ENCODE results near the gene SASH1. TPM values are rescaled to one million over a fixed set of nuclear protein-coding genes. Genes with fewer than 3 reads are reported as not detected.

SASH1 gene
- total RNA-seq, 5 donors from 2014 or later (not counting 1 experiment from before 2014, with no cell fraction given), result 0.26 to 5.5 (median 0.95) TPM

DNA sequence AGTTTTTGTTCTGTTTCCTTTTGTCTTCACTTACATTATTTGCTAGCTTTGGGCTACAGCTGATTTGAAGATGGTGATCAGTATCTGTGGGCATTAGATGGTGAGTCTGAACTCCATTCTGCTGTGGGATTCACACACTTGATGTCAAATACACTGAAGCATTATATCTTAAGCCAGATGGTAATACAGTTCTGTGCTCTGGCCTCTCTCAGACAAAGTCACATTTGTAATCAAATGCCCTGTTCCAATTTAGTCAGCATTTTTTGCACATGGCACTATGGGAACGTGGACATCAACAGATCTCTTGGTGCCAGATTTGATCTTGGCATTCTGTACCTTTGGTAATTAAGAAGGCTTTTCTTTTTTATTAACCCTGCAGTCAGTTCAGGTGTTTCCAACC is 56.0 kb downstream of the SASH1 start:
- Histone ChIP-seq H3K27ac (ENCODE audit: low read length) (no peak overlapping the region), H3K4me1 (ENCODE audit: control insufficient read depth in 1 of 2, extremely low read depth in 1 of 2, insufficient read depth in 2 of 2, low read length in 2 of 2) (no peaks in the 10 kb centered on the region), H3K27me3 (replicated peaks in 1 of 2; ENCODE audit: control insufficient read depth in 2 of 2, extremely low read depth in 1 of 2, insufficient read depth in 2 of 2, low read length in 1 of 2) (peaks cover 0 to 10% of the 10 kb centered on the region in 2 experiments), H3K4me3 (ENCODE audit: control insufficient read depth in 1 of 2, extremely low read depth in 1 of 2, low read length in 1 of 2) (no peak overlapping the region), H3K36me3 (ENCODE audit: control insufficient read depth in 2 of 2, extremely low read depth in 1 of 2, insufficient read depth in 1 of 2, low read length in 1 of 2) (no peaks in the 10 kb centered on the region), H3K9me3 (no peaks in the 10 kb centered on the region)
- Mint-ChIP-seq H3K27ac (no peak overlapping the region), H3K9me3 (no peaks in the 10 kb centered on the region), H3K4me3 (no peak overlapping the region), H3K27me3 (peaks cover 7 to 13% of the 10 kb centered on the region in 2 donors), H3K36me3 (no peaks in the 10 kb centered on the region), H3K4me1 (no peaks in the 10 kb centered on the region)
- no CpG with 5 or more reads among the region's 1 CpG for WGBS (ENCODE audit: insufficient coverage)
- POLR2A ChIA-PET, result interaction anchor here in 1 of 2 donors (0.6 kb wide), 1 partner anchor 711 kb away, joined by 3 read pairs; no protein-coding TSS in a partner anchor
- ATAC-seq (replicated peaks in 1 of 4), result no peak
- CTCF ChIA-PET, result interaction anchor here (0.6 kb wide), 2 partner anchors 17 to 1780 kb away, joined by 3 to 9 read pairs; no protein-coding TSS in a partner anchor
- DNase-seq, result no peak

DNA sequence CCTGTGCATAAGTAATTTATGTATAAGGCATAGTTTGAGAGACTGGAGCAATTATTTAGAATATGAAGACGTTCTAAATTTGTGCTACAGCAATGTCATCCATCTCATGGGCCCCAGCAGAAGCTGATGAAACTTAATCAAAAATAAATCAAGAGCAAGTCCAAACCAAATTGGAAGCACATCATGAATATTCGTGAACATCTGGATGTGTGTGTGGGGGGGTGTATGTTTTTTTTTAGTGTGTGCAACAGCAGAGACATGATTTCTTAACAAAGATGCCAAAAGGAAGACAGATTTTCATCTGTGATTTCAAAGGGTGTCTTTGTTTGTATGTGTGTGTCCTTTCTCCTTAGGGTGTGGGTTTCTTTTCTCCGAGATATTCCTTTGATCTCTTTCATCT is 58.9 kb downstream of the SASH1 start:
- CTCF ChIA-PET, result no interaction called here
- Mint-ChIP-seq H3K4me1 (no peaks in the 10 kb centered on the region), H3K27ac (no peak overlapping the region), H3K27me3 (peaks cover 8 to 20% of the 10 kb centered on the region in 2 donors), H3K4me3 (no peak overlapping the region), H3K36me3 (no peaks in the 10 kb centered on the region), H3K9me3 (no peaks in the 10 kb centered on the region)
- ATAC-seq (replicated peaks in 1 of 4) (no peak), DNase-seq (no peak)
- 71% methylated on average over 1 of the region's 3 CpGs for WGBS (ENCODE audit: insufficient coverage)
- Histone ChIP-seq H3K36me3 (ENCODE audit: control insufficient read depth in 2 of 2, extremely low read depth in 1 of 2, insufficient read depth in 1 of 2, low read length in 1 of 2) (no peaks in the 10 kb centered on the region), H3K4me3 (ENCODE audit: control insufficient read depth in 1 of 2, extremely low read depth in 1 of 2, low read length in 1 of 2) (no peak overlapping the region), H3K9me3 (no peaks in the 10 kb centered on the region), H3K27ac (ENCODE audit: low read length) (no peak overlapping the region), H3K4me1 (ENCODE audit: control insufficient read depth in 1 of 2, extremely low read depth in 1 of 2, insufficient read depth in 2 of 2, low read length in 2 of 2) (no peaks in the 10 kb centered on the region), H3K27me3 (replicated peaks in 1 of 2; ENCODE audit: control insufficient read depth in 2 of 2, extremely low read depth in 1 of 2, insufficient read depth in 2 of 2, low read length in 1 of 2) (peaks cover 0 to 9% of the 10 kb centered on the region in 2 experiments)
- POLR2A ChIA-PET, result no interaction called here

DNA sequence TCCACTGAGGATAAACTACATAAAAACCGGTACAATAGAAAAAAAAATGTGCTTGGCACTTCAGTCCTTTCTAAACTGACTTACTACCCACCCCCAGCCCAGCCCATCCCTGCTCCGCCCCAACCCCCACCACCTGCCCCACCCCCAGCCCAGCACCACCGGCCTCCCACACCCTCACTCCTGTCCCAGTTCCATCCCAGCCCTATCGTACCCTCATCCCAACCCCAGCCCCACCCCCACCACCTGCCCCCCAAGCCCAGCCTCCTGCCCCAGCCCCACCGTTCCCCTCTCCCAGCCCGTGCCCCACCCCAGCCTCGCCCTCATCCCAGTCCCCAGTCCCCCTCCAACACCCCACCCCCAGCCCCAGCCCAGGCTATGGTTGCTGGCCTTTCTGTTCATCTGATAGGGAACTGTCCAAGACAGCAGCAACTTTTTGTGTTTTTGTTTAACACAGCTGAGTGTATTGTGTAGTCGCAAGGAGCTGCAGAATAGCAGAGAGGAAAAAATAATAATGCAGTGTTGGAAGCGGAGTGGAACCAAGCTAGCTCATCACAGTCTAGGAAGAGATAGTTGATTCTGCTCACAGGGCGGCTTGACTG is 61.9 kb downstream of the SASH1 start:
- Histone ChIP-seq H3K27me3 (replicated peaks in 1 of 2; ENCODE audit: control insufficient read depth in 2 of 2, extremely low read depth in 1 of 2, insufficient read depth in 2 of 2, low read length in 1 of 2) (peaks cover 0 to 10% of the 10 kb centered on the region in 2 experiments), H3K4me3 (ENCODE audit: control insufficient read depth in 1 of 2, extremely low read depth in 1 of 2, low read length in 1 of 2) (no peak overlapping the region), H3K4me1 (ENCODE audit: control insufficient read depth in 1 of 2, extremely low read depth in 1 of 2, insufficient read depth in 2 of 2, low read length in 2 of 2) (no peaks in the 10 kb centered on the region), H3K36me3 (ENCODE audit: control insufficient read depth in 2 of 2, extremely low read depth in 1 of 2, insufficient read depth in 1 of 2, low read length in 1 of 2) (no peaks in the 10 kb centered on the region), H3K9me3 (no peaks in the 10 kb centered on the region), H3K27ac (ENCODE audit: low read length) (no peak overlapping the region)
- Mint-ChIP-seq H3K9me3 (no peaks in the 10 kb centered on the region), H3K27me3 (peaks cover 8 to 27% of the 10 kb centered on the region in 2 donors), H3K27ac (no peak overlapping the region), H3K36me3 (no peaks in the 10 kb centered on the region), H3K4me3 (no peak overlapping the region), H3K4me1 (no peaks in the 10 kb centered on the region)
- ATAC-seq (replicated peaks in 1 of 4) (no peak), DNase-seq (no peak)
- CTCF ChIA-PET, result no interaction called here
- POLR2A ChIA-PET, result no interaction called here
- 89% methylated on average over 3 of the region's 10 CpGs for WGBS (ENCODE audit: insufficient coverage)

DNA sequence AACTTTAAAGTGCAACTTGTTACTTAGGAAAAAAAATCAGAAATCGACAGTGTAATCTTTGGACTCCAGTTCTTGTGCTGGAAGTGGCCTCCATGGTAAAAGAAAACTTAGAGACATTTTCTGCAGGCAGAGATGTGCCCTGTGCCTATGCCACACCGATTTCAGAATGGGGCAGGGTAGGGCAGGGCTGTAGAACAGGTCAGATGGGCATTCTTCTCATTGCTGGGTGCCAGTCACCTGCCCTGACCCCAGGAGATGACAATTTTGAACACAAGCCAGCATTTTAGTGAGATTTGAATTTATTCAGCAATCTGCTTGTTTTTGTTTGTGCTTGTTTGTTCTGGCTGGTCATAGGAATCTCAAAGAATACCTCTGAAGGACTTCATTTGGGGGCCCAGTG is 63.3 kb downstream of the SASH1 start:
- Mint-ChIP-seq H3K27me3 (peaks cover 8 to 27% of the 10 kb centered on the region in 2 donors), H3K4me1 (no peaks in the 10 kb centered on the region), H3K9me3 (no peaks in the 10 kb centered on the region), H3K4me3 (no peak overlapping the region), H3K36me3 (no peaks in the 10 kb centered on the region), H3K27ac (no peak overlapping the region)
- ChIA-PET POLR2A (no interaction called here), CTCF (interaction anchor here in 1 of 2 donors (0.7 kb wide), 1 partner anchor 41 kb away, joined by 3 read pairs; no protein-coding TSS in a partner anchor)
- no peaks in the 10 kb centered on the region for H3K4me1 ChIP-seq (ENCODE audit: control insufficient read depth in 1 of 2, extremely low read depth in 1 of 2, insufficient read depth in 2 of 2, low read length in 2 of 2)
- ATAC-seq (replicated peaks in 1 of 4), result no peak
- no peak overlapping the region for H3K27ac ChIP-seq (ENCODE audit: low read length)
- no peaks in the 10 kb centered on the region for H3K9me3 ChIP-seq
- WGBS (ENCODE audit: insufficient coverage), result 73% methylated on average over 2 of the region's 2 CpGs
- DNase-seq, result no peak
- no peak overlapping the region for H3K4me3 ChIP-seq (ENCODE audit: control insufficient read depth in 1 of 2, extremely low read depth in 1 of 2, low read length in 1 of 2)
- H3K36me3 ChIP-seq (ENCODE audit: control insufficient read depth in 2 of 2, extremely low read depth in 1 of 2, insufficient read depth in 1 of 2, low read length in 1 of 2), result no peaks in the 10 kb centered on the region
- peaks cover 0 to 6% of the 10 kb centered on the region in 2 experiments for H3K27me3 ChIP-seq (replicated peaks in 1 of 2; ENCODE audit: control insufficient read depth in 2 of 2, extremely low read depth in 1 of 2, insufficient read depth in 2 of 2, low read length in 1 of 2)

DNA sequence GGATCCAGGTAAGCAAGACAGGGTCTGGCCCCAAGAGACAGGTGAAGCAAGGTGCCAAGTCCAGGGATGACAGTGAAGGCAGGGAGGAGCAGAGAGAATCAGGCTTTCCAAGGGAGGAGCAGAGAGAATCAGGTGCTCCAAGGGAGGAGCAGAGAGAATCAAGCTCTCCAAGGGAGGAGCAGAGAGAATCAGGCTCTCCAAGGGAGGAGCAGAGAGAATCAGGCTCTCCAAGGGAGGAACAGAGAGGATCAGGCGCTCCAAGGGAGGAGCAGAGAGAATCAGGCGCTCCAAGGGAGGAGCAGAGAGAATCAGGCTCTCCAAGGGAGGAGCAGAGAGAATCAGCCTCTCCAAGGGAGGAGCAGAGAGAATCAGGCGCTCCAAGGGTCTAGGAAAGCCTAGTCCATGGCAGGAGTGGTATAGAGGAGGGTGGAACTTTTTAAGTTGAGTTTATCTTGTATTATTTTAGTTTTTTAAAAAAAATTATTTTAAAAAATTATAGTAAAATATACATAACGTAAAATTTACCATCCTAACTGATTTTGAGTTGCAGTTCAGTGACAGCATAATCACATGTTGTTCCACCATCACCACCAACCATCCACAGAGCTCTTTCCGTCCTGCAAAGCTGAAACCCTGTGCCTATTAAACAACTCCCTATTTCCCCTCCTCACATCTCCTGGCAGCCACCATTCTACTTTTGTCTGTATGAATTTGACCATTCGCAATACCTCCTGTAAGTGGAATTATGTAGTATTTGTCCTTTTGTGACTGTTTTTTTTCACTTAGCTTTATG is 64.1 kb downstream of the SASH1 start:
- no peaks in the 10 kb centered on the region for H3K36me3 ChIP-seq (ENCODE audit: control insufficient read depth in 2 of 2, extremely low read depth in 1 of 2, insufficient read depth in 1 of 2, low read length in 1 of 2)
- no peaks in the 10 kb centered on the region for H3K9me3 ChIP-seq
- H3K4me3 Mint-ChIP-seq, result no peak overlapping the region
- peaks cover 8 to 22% of the 10 kb centered on the region in 2 donors for H3K27me3 Mint-ChIP-seq
- ChIA-PET POLR2A (interaction anchor here in 1 of 2 donors (0.7 kb wide), 1 partner anchor 57 kb away, joined by 8 read pairs; no protein-coding TSS in a partner anchor), CTCF (no interaction called here)
- ATAC-seq (replicated peaks in 1 of 4) (no peak), DNase-seq (no peak)
- no peaks in the 10 kb centered on the region for H3K36me3 Mint-ChIP-seq
- WGBS (ENCODE audit: insufficient coverage), result 64% methylated on average over 3 of the region's 6 CpGs
- H3K4me1 Mint-ChIP-seq, result no peaks in the 10 kb centered on the region
- H3K4me3 ChIP-seq (ENCODE audit: control insufficient read depth in 1 of 2, extremely low read depth in 1 of 2, low read length in 1 of 2), result no peak overlapping the region
- no peak overlapping the region for H3K27ac Mint-ChIP-seq
- H3K4me1 ChIP-seq (ENCODE audit: control insufficient read depth in 1 of 2, extremely low read depth in 1 of 2, insufficient read depth in 2 of 2, low read length in 2 of 2), result no peaks in the 10 kb centered on the region
- no peaks in the 10 kb centered on the region for H3K9me3 Mint-ChIP-seq
- H3K27me3 ChIP-seq (replicated peaks in 1 of 2; ENCODE audit: control insufficient read depth in 2 of 2, extremely low read depth in 1 of 2, insufficient read depth in 2 of 2, low read length in 1 of 2), result peaks cover 0 to 6% of the 10 kb centered on the region in 2 experiments
- no peak overlapping the region for H3K27ac ChIP-seq (ENCODE audit: low read length)

GRCh38 chr6:148407372-148407771 is 64.7 kb downstream of the SASH1 start:
- ChIA-PET POLR2A (no interaction called here), CTCF (no interaction called here)
- ATAC-seq (replicated peaks in 1 of 4) (no peak), DNase-seq (no peak)
- Histone ChIP-seq H3K27ac (ENCODE audit: low read length) (no peak overlapping the region), H3K4me1 (ENCODE audit: control insufficient read depth in 1 of 2, extremely low read depth in 1 of 2, insufficient read depth in 2 of 2, low read length in 2 of 2) (no peaks in the 10 kb centered on the region), H3K4me3 (ENCODE audit: control insufficient read depth in 1 of 2, extremely low read depth in 1 of 2, low read length in 1 of 2) (no peak overlapping the region), H3K27me3 (replicated peaks in 1 of 2; ENCODE audit: control insufficient read depth in 2 of 2, extremely low read depth in 1 of 2, insufficient read depth in 2 of 2, low read length in 1 of 2) (peaks cover 0 to 6% of the 10 kb centered on the region in 2 experiments), H3K36me3 (ENCODE audit: control insufficient read depth in 2 of 2, extremely low read depth in 1 of 2, insufficient read depth in 1 of 2, low read length in 1 of 2) (no peaks in the 10 kb centered on the region), H3K9me3 (no peaks in the 10 kb centered on the region)
- no peak overlapping the region for H3K27ac Mint-ChIP-seq
- peaks cover 8 to 18% of the 10 kb centered on the region in 2 donors for H3K27me3 Mint-ChIP-seq
- H3K4me3 Mint-ChIP-seq, result no peak overlapping the region
- H3K4me1 Mint-ChIP-seq, result no peaks in the 10 kb centered on the region
- H3K9me3 Mint-ChIP-seq, result no peaks in the 10 kb centered on the region
- no peaks in the 10 kb centered on the region for H3K36me3 Mint-ChIP-seq
- no CpG with 5 or more reads among the region's 7 CpGs for WGBS (ENCODE audit: insufficient coverage)

All from T-cell (primary cell).